Gastrocnemius medialis (tissue), 4 donors: Measurements from ENCODE around the gene NUP50. TPM values are rescaled to one million over a fixed set of nuclear protein-coding genes. Genes with fewer than 3 reads are reported as not detected.

Experiments
- ATAC-seq, 2 donors: fragments of 150-250 bp; one replicate each; pipeline ENCODE4 v1.9.1; 2016
- DNase-seq, 2 donors: peaks; one replicate each; pipeline ENCODE4 v3.0.0-alpha.2; 2019
- H3K27ac ChIP-seq, 4 donors: fragments of 200-600 bp; sonication (generic); 1 replicate in 1 of 4; 2 replicates in 3 of 4; pipeline ENCODE4 v1.5.1; 2016 to 2018; ENCODE audit warnings: mild to moderate bottlenecking in 2 of 4, moderate library complexity in 1 of 4
- H3K27me3 ChIP-seq, 3 donors: fragments of 200-600 bp; sonication (generic) in 2 of 3; 1 replicate in 1 of 3; 2 replicates in 2 of 3; pipeline versions ENCODE4 v1.5.1 to v1.6.0; 2016 to 2019; ENCODE audit warnings: mild to moderate bottlenecking in 1 of 3, moderate library complexity in 1 of 3
- H3K36me3 ChIP-seq, 2 donors: fragments of 200-600 bp; sonication (generic) in 1 of 2; one replicate each; pipeline ENCODE4 v1.5.1; 2017 to 2018
- H3K4me1 ChIP-seq, 2 donors: fragments of 200-600 bp; sonication (generic) in 1 of 2; one replicate each; pipeline ENCODE4 v1.5.1; 2016 to 2017; ENCODE audit warnings: mild to moderate bottlenecking in 2 of 2
- H3K4me3 ChIP-seq, 4 donors: fragments of 200-600 bp; sonication (generic) in 3 of 4; 1 replicate in 1 of 4; 2 replicates in 3 of 4; pipeline ENCODE4 v1.5.1; 2016 to 2019; ENCODE audit warnings: mild to moderate bottlenecking in 2 of 4
- H3K9me3 ChIP-seq, 3 donors: fragments of 200-600 bp; sonication (generic) in 2 of 3; 1 replicate in 1 of 3; 2 replicates in 2 of 3; pipeline ENCODE4 v1.5.1; 2016 to 2019
- POLR2A ChIP-seq, 2 donors: fragments of 450-650 bp; IDR thresholded peaks; one replicate each; pipeline ENCODE4 v1.6.1; 2017; ENCODE audit warnings: antibody characterized with exemption in 2 of 2, mild to moderate bottlenecking in 2 of 2, moderate library complexity in 2 of 2
- in situ Hi-C, 4 donors: fragments of 200-750 bp; cut with MboI; loops; one replicate each; pipeline versions ENCODE4 v1.15.0 to v1.8.0; 2017; ENCODE audit warnings: low sequenced_read_pairs in 4 of 4
- intact Hi-C: fragments of 100-400 bp; cut with DNase I; formaldehyde crosslinking; loops from one replicate; pipeline ENCODE4 v1.15.1; 2023; ENCODE audit warnings: low total_unique reads
- total RNA-seq, 4 donors: library from RNA; depleted of rRNA; stranded (reverse); fragments of >200 nt; gene quantifications; one replicate each; pipeline versions ENCODE4 v1.1.0 to v1.2.3, GENCODE V29; 2016
- TF ChIP-seq, protein P1 (sequence below), 5 experiments: fragments of 450-650 bp in 3 of 5; fragments of 200-600 bp in 2 of 5; sonication (generic) in 2 of 5; IDR thresholded peaks in 4 of 5; conservative IDR thresholded peaks in 1 of 5; 1 replicate in 4 of 5; 2 replicates in 1 of 5; pipeline ENCODE4 v1.5.1; 2016 to 2019; ENCODE audit warnings: antibody characterized with exemption in 5 of 5, mild to moderate bottlenecking in 3 of 5, moderate library complexity in 3 of 5

Gene NUP50
- total RNA-seq, 4 donors from 2014 or later, result 18.0 to 30.6 (median 26.3) TPM

DNA sequence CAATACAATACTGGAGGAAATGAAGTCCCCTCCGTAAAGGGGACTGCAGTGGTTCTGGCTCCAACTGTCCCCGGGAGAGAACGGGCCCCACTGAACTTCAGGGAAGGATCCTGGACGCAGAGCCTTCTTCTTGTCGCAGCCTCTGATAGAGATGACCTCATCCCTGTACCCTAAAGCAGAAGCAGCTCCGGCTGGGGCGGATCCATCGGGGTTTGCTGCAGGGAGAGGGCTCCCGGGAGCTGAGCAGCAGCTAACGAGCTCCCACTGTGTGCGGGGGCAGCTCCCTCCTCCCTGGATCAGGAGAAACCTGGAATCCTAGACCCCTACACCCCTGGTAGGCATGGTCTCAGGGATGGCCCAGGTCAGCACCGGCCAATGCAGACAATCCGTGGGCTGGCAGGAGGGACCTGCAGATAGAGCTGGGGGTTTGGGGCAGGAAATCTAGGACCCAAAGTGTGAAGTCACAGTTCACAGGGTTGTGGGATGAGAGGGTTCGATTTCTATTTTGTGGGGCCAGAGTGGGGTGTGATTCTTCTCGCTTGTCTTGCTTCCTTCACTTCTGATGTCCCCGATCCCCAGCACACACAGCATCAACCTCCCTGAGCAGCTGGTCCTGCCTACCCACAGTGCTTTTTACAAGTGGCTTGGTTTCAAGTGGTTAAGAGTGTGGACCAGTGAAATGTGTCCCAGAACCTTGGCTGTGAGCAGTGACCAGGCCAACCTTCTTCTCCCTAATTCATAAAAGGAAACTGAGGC lies 64.1 kb downstream of the NUP50 start:
- no peaks in the 10 kb centered on the region for H3K4me1 ChIP-seq
- intact Hi-C loops, result no loop called here
- TF ChIP-seq POLR2A (IDR thresholded peaks at IDR 0.05), result no peak
- TF ChIP-seq, protein P1, sequence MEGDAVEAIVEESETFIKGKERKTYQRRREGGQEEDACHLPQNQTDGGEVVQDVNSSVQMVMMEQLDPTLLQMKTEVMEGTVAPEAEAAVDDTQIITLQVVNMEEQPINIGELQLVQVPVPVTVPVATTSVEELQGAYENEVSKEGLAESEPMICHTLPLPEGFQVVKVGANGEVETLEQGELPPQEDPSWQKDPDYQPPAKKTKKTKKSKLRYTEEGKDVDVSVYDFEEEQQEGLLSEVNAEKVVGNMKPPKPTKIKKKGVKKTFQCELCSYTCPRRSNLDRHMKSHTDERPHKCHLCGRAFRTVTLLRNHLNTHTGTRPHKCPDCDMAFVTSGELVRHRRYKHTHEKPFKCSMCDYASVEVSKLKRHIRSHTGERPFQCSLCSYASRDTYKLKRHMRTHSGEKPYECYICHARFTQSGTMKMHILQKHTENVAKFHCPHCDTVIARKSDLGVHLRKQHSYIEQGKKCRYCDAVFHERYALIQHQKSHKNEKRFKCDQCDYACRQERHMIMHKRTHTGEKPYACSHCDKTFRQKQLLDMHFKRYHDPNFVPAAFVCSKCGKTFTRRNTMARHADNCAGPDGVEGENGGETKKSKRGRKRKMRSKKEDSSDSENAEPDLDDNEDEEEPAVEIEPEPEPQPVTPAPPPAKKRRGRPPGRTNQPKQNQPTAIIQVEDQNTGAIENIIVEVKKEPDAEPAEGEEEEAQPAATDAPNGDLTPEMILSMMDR (IDR thresholded peaks at IDR 0.05 in 4 of 5, conservative IDR thresholded peaks at IDR 0.05 in 1 of 5), result no peak
- no peaks in the 10 kb centered on the region for H3K27me3 ChIP-seq
- in situ Hi-C loops, result no loop called here
- H3K36me3 ChIP-seq, result no peaks in the 10 kb centered on the region
- no peak for DNase-seq
- H3K27ac ChIP-seq, result no peak overlapping the region
- ATAC-seq, result no peak
- H3K9me3 ChIP-seq, result no peaks in the 10 kb centered on the region
- H3K4me3 ChIP-seq, result no peak overlapping the region

DNA sequence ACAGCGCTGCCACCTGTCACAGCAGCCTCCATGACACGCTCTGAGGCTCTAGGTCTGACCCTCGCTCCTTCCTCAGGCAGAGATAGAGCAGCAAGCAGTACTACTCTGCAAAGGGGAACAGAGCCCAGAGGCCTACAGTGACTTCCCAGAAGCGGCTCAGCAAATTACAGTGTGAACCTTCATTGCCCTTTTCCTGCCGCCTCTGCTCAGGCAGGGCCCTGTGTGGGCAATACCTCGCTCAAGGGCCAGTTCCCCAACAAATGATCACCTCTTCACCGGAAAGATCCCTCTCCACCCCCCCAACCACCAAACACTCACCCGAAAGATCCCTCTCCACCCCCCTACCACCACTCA lies 64.7 kb downstream of the NUP50 start:
- H3K4me3 ChIP-seq, result no peak overlapping the region
- no peaks in the 10 kb centered on the region for H3K4me1 ChIP-seq
- in situ Hi-C loops (no loop called here), intact Hi-C loops (no loop called here)
- H3K27ac ChIP-seq, result no peak overlapping the region
- TF ChIP-seq, protein P1 (IDR thresholded peaks at IDR 0.05 in 4 of 5, conservative IDR thresholded peaks at IDR 0.05 in 1 of 5), result no peak
- no peak for TF ChIP-seq POLR2A (IDR thresholded peaks at IDR 0.05)
- no peaks in the 10 kb centered on the region for H3K9me3 ChIP-seq
- no peak for ATAC-seq
- no peaks in the 10 kb centered on the region for H3K36me3 ChIP-seq
- no peak for DNase-seq
- H3K27me3 ChIP-seq, result no peaks in the 10 kb centered on the region

DNA sequence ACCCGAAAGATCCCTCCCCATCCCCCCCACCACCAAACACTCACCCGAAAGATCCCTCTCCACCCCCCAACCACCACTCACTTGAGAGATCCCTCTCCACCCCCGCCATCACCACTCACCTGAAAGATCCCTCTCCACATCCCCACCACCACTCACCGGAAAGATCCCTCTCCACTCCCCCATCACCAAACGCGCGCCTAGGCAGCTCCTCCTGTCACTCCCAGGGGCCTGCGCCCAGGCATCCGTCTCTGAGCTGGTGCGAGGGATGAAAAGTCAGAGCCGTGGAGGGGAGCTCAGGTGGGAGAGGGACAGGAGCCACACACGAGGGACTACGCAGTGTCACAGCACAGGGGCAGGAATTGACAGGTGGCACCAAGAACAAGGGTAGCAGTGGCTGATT lies 65.5 kb downstream of the NUP50 start:
- no peak for DNase-seq
- in situ Hi-C loops, result no loop called here
- intact Hi-C loops, result no loop called here
- TF ChIP-seq, protein P1 (IDR thresholded peaks at IDR 0.05 in 4 of 5, conservative IDR thresholded peaks at IDR 0.05 in 1 of 5), result no peak
- no peak for TF ChIP-seq POLR2A (IDR thresholded peaks at IDR 0.05)
- no peak overlapping the region for H3K27ac ChIP-seq
- no peaks in the 10 kb centered on the region for H3K4me1 ChIP-seq
- H3K36me3 ChIP-seq, result no peaks in the 10 kb centered on the region
- no peaks in the 10 kb centered on the region for H3K27me3 ChIP-seq
- no peaks in the 10 kb centered on the region for H3K9me3 ChIP-seq
- H3K4me3 ChIP-seq, result no peak overlapping the region
- no peak for ATAC-seq

DNA sequence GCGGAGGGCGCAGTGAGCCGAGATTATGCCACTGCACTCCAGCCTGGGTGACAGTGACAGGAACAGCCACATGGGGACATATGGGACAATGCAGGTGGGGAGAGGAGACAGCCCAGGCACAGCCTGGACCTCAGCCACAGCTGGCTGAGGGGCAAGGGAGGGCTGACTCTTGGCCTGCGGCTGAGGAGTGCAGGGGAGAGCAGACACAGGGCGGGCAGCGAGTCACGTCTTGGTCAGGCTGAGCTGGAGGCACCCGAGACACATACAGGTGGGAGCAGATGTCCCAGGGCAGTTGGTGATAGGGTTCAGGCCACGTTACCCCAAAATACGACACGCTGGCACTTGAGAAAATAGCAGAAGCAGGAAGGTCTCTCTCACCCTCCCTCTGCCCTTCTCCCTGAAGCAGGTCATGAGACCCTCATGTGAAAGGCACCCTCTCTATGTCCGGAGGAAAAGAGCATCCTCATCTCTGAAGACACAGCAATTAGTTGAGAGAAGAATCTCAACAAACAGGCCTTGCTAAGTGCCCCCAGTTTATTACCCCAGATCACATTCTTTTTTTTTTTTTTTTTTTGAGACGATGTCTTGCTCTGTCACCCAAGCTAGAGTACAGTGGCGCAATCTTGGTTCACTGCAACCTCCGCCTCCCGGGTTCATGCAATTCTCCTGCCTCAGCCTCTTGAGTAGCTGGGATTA lies 66.4 kb downstream of the NUP50 start:
- Histone ChIP-seq H3K4me3 (no peak overlapping the region), H3K36me3 (no peaks in the 10 kb centered on the region), H3K9me3 (no peaks in the 10 kb centered on the region), H3K4me1 (no peaks in the 10 kb centered on the region), H3K27me3 (no peaks in the 10 kb centered on the region), H3K27ac (no peak overlapping the region)
- in situ Hi-C loops, result no loop called here
- intact Hi-C loops, result no loop called here
- DNase-seq (no peak), ATAC-seq (no peak)
- TF ChIP-seq, protein P1 (IDR thresholded peaks at IDR 0.05 in 4 of 5, conservative IDR thresholded peaks at IDR 0.05 in 1 of 5), result no peak
- no peak for TF ChIP-seq POLR2A (IDR thresholded peaks at IDR 0.05)
